A549 (cell line): ENCODE data around the gene ZNF521. TPM values are rescaled to one million over a fixed set of nuclear protein-coding genes. Genes with fewer than 3 reads are reported as not detected.

Source experiments
- ATAC-seq, 2 experiments: fragments of 200-7000 bp in 1 of 2; fragments of >200 bp in 1 of 2; cut with Nextera tagmentation in 1 of 2; cut with Tn5 transposase in 1 of 2; 3 replicates each; pipeline versions ENCODE4 v1.8.0 to v1.9.1; 2018 to 2020; ENCODE audit warnings: mild to moderate bottlenecking in 1 of 2, moderate library complexity in 1 of 2
- CTCF ChIA-PET: fragments of 300-600 bp; sonication (Branson Sonifier 250); formaldehyde crosslinking; extraction: SDS; loops from one replicate; lab custom pipeline; 2021; ENCODE audit warnings: antibody characterized with exemption, inconsistent platforms; lab: Yijun Ruan, JAX
- POLR2A ChIA-PET: fragments of 350-600 bp; formaldehyde crosslinking; extraction: SDS; loops from one replicate; lab custom pipeline; 2021; ENCODE audit warnings: antibody characterized with exemption, inconsistent platforms; lab: Yijun Ruan, JAX
- DNase-seq, 2 experiments: peaks; one replicate each; pipeline versions ENCODE4 v3.0.0 to v3.0.0-alpha.2; 2011 to 2016; ENCODE audit warnings: low read depth in 1 of 2, low spot score in 1 of 2
- FAIRE-seq: peaks from 2 replicates; lab custom pipeline; 2011; peaks lifted over from hg19 to GRCh38; lab: Jason Lieb, UNC
- H3K27ac ChIP-seq, 2 experiments: fragments of >200 bp; sonication (Bioruptor Twin); formaldehyde crosslinking; 3 replicates each; pipeline ENCODE4 v1.5.1; 2016 to 2017
- H3K4me1 ChIP-seq: fragments of >200 bp; sonication (Bioruptor Twin); formaldehyde crosslinking; 3 replicates; pipeline ENCODE4 v1.6.1; 2016
- H3K4me2 ChIP-seq: fragments of >200 bp; sonication (Bioruptor Twin); formaldehyde crosslinking; 3 replicates; pipeline ENCODE4 v1.6.1; 2016
- H3K4me3 ChIP-seq: fragments of >200 bp; sonication (Bioruptor Twin); formaldehyde crosslinking; 3 replicates; pipeline ENCODE4 v1.5.1; 2016
- H3K9me3 ChIP-seq: fragments of >200 bp; sonication (Bioruptor Twin); formaldehyde crosslinking; 3 replicates; pipeline ENCODE4 v1.6.1; 2016
- EP300 ChIP-seq, 2 experiments: fragments of >200 bp; sonication (Bioruptor Twin); formaldehyde crosslinking; IDR thresholded peaks; 2 replicates in 1 of 2; 3 replicates in 1 of 2; pipeline ENCODE4 v1.6.1; 2016 to 2017
- ESRRA ChIP-seq: fragments of 150-350 bp; IDR thresholded peaks from 2 replicates; pipeline ENCODE4 v1.6.1; 2014; ENCODE audit warnings: mild to moderate bottlenecking, low read length, borderline replicate concordance
- FOSL2 ChIP-seq, 2 experiments: fragments of 450-650 bp in 1 of 2; fragments of >200 bp in 1 of 2; sonication (Bioruptor Twin) in 1 of 2; formaldehyde crosslinking; IDR thresholded peaks; 2 replicates each; pipeline versions ENCODE4 v1.5.0 to v1.6.1; 2016 to 2020; ENCODE audit warnings: mild to moderate bottlenecking in 1 of 2, moderate library complexity in 1 of 2
- HOXB13 ChIP-seq: fragments of 250-450 bp; sonication (Bioruptor Pico); IDR thresholded peaks from 2 replicates; pipeline ENCODE4 v1.5.0; 2020; ENCODE audit warnings: low read depth, mild to moderate bottlenecking, moderate library complexity
- JUN ChIP-seq, 2 experiments: fragments of >200 bp; sonication (Bioruptor Twin); formaldehyde crosslinking; IDR thresholded peaks; 2 replicates in 1 of 2; 3 replicates in 1 of 2; pipeline ENCODE4 v1.6.1; 2016 to 2017
- KDM5A ChIP-seq: fragments of 200-600 bp; sonication (generic); IDR thresholded peaks from 2 replicates; pipeline ENCODE4 v1.6.1; 2016; ENCODE audit warnings: antibody characterized with exemption, mild to moderate bottlenecking
- MAZ ChIP-seq: fragments of 150-350 bp; IDR thresholded peaks from 2 replicates; pipeline ENCODE4 v1.6.1; 2014; ENCODE audit warnings: antibody characterized with exemption, low read depth, low read length, borderline replicate concordance
- PBX3 ChIP-seq: IDR thresholded peaks from 2 replicates; pipeline ENCODE4 v1.6.1; 2012
- POLR2A ChIP-seq: IDR thresholded peaks from 2 replicates; pipeline ENCODE4 v1.6.1; 2012; ENCODE audit warnings: mild to moderate bottlenecking, low read length
- POLR2AphosphoS2 ChIP-seq: conservative IDR thresholded peaks from 2 replicates; pipeline ENCODE4 v1.6.1; 2012; ENCODE audit warnings: low read length, improper control_type of control experiment, inconsistent platforms
- RARB ChIP-seq: fragments of 250-450 bp; sonication (Bioruptor Pico); IDR thresholded peaks from 2 replicates; pipeline ENCODE4 v1.8.0; 2021; ENCODE audit warnings: mild to moderate bottlenecking, moderate library complexity
- RCOR1 ChIP-seq: fragments of 150-350 bp; IDR thresholded peaks from 2 replicates; pipeline ENCODE4 v1.6.1; 2014; ENCODE audit warnings: antibody characterized with exemption, low read length, low read depth
- TP53 ChIP-seq: fragments of 250-450 bp; sonication (Bioruptor Pico); IDR thresholded peaks from 2 replicates; pipeline ENCODE4 v1.5.0; 2021; ENCODE audit warnings: mild to moderate bottlenecking, moderate library complexity
- ZC3H11A ChIP-seq: fragments of 450-650 bp; IDR thresholded peaks from 2 replicates; pipeline ENCODE4 v1.6.1; 2014; ENCODE audit warnings: antibody characterized with exemption, mild to moderate bottlenecking
- WGBS: methylation state at CpG from one replicate; pipeline ENCODE4 v1.1.6; 2017; ENCODE audit errors: missing lambda C conversion rate; 5-methylcytosine and 5-hydroxymethylcytosine counted together
- polyA plus RNA-seq, 4 experiments: library from polyadenylated mRNA; depleted of rRNA in 3 of 4; stranded (reverse); fragments of >200 nt; fragmentation: RNase III in 1 of 4; extraction: RNeasy Plus Mini Kit Qiagen cat#74134 plus additional on column Dnase treatment in 1 of 4; gene quantifications; 2 replicates in 3 of 4; 3 replicates in 1 of 4; pipeline ENCODE4 v1.2.3, GENCODE V29; 2011 to 2017

The ZNF521 gene
- polyA plus RNA-seq, 2 of the 4 experiments (the other 2 are of a cell fraction), result not detected

GRCh38 chr18:25180973-25181548, 170.9 kb downstream of the ZNF521 start:
- ATAC-seq (no peak), DNase-seq (no peak), FAIRE-seq (no peak)
- Histone ChIP-seq H3K4me2 (no peak overlapping the region), H3K4me3 (no peak overlapping the region), H3K9me3 (no peaks in the 10 kb centered on the region), H3K4me1 (no peaks in the 10 kb centered on the region), H3K27ac (no peak overlapping the region)
- WGBS, result 9% methylated on average over 6 of the region's 6 CpGs
- CTCF ChIA-PET, result no interaction called here
- POLR2A ChIA-PET, result no interaction called here
- no peak for TF ChIP-seq MAZ
- TF ChIP-seq, all 56 proteins: peak for 0

GRCh38 chr18:25177631-25178030, 174.3 kb downstream of the ZNF521 start:
- WGBS, result 26% methylated on average over 3 of the region's 3 CpGs
- Histone ChIP-seq H3K9me3 (no peaks in the 10 kb centered on the region), H3K4me2 (no peak overlapping the region), H3K27ac (no peak overlapping the region), H3K4me3 (no peak overlapping the region), H3K4me1 (no peaks in the 10 kb centered on the region)
- no peak for DNase-seq
- FAIRE-seq, result no peak
- ChIA-PET CTCF (no interaction called here), POLR2A (no interaction called here)
- TF ChIP-seq HOXB13 (CRISPR knock-in tag) (no peak), ZC3H11A (no peak), ESRRA (no peak)
- no peak for ATAC-seq

- no peak for FAIRE-seq
Observed at GRCh38 chr18:25176518-25177042, 175.4 kb downstream of the ZNF521 start.

GRCh38 chr18:25175558-25176517, 176.1 kb downstream of the ZNF521 start:
- TF ChIP-seq TP53 (CRISPR knock-in tag) (no peak), PBX3 (no peak), MAZ (no peak)
- POLR2A ChIA-PET, result no interaction called here
- no peaks in the 10 kb centered on the region for H3K9me3 ChIP-seq
- H3K4me1 ChIP-seq, result no peaks in the 10 kb centered on the region
- no peak overlapping the region for H3K4me3 ChIP-seq
- H3K27ac ChIP-seq, result no peak overlapping the region
- ATAC-seq, result no peak
- no peak for FAIRE-seq
- CTCF ChIA-PET, result no interaction called here
- WGBS, result 9% methylated on average over 10 of the region's 10 CpGs
- no peak for DNase-seq
- H3K4me2 ChIP-seq, result no peak overlapping the region

More at GRCh38 chr18:25176518-25177042, 175.4 kb downstream of the ZNF521 start:
- TF ChIP-seq JUN (IDR thresholded peaks at IDR 0.05) (no peak), RCOR1 (no peak), RARB (CRISPR knock-in tag) (no peak)
- Histone ChIP-seq H3K4me3 (no peak overlapping the region), H3K27ac (no peak overlapping the region), H3K9me3 (no peaks in the 10 kb centered on the region), H3K4me2 (no peak overlapping the region), H3K4me1 (no peaks in the 10 kb centered on the region)
- ChIA-PET CTCF (no interaction called here), POLR2A (no interaction called here)
- no peak for ATAC-seq
- WGBS, result 63% methylated on average over 18 of the region's 19 CpGs
- DNase-seq, result no peak

GRCh38 chr18:25174324-25174723, 177.6 kb downstream of the ZNF521 start:
- CTCF ChIA-PET, result no interaction called here

More at GRCh38 chr18:25174324-25174723, 177.6 kb downstream of the ZNF521 start:
- no peak for TF ChIP-seq FOSL2 (IDR thresholded peaks at IDR 0.05)
- TF ChIP-seq FOSL2 (CRISPR knock-in tag; IDR thresholded peaks at IDR 0.05), result no peak
- no peak for TF ChIP-seq TP53 (CRISPR knock-in tag)
- TF ChIP-seq HOXB13 (CRISPR knock-in tag), result no peak
- TF ChIP-seq ZC3H11A, result no peak
- TF ChIP-seq POLR2A, result no peak
- TF ChIP-seq EP300 (IDR thresholded peaks at IDR 0.05), result no peak
- no peak for TF ChIP-seq KDM5A
- TF ChIP-seq POLR2AphosphoS2, result no peak
- TF ChIP-seq, all 56 proteins: peak for 0
- Histone ChIP-seq H3K4me2 (no peak overlapping the region), H3K4me1 (no peaks in the 10 kb centered on the region), H3K27ac (no peak overlapping the region), H3K4me3 (no peak overlapping the region), H3K9me3 (no peaks in the 10 kb centered on the region)
- DNase-seq (no peak), FAIRE-seq (no peak), ATAC-seq (no peak)
- 13% methylated on average over 7 of the region's 7 CpGs for WGBS
- POLR2A ChIA-PET, result no interaction called here
